Colonic mucosa (tissue), 4 donors: Measurements from ENCODE around the gene ZNF23. TPM values are rescaled to one million over a fixed set of nuclear protein-coding genes. Genes with fewer than 3 reads are reported as not detected.
"Not testable (repeated sequence)": the region's sequence is repeated elsewhere in the genome, so short reads cannot be mapped to it uniquely, and the experiment has no call there.

Experiments
- DNase-seq: peaks from one replicate; pipeline ENCODE4 v3.0.0-alpha.2; 2020
- H3K27ac ChIP-seq: fragments of 200-600 bp; one replicate; pipeline ENCODE4 v1.8.0; 2021
- H3K27me3 ChIP-seq: fragments of 200-600 bp; one replicate; pipeline ENCODE4 v1.8.0; 2021
- H3K36me3 ChIP-seq: fragments of 200-600 bp; one replicate; pipeline ENCODE4 v1.8.0; 2021
- H3K4me1 ChIP-seq: fragments of 200-600 bp; one replicate; pipeline ENCODE4 v1.8.0; 2021; ENCODE audit warnings: mild to moderate bottlenecking
- H3K4me3 ChIP-seq: fragments of 200-600 bp; one replicate; pipeline ENCODE4 v1.8.0; 2021
- H3K9ac ChIP-seq, 2 donors: one replicate each; pipeline ENCODE4 v1.7.0; 2013; ENCODE audit warnings: control low read depth in 2 of 2, low read depth in 2 of 2, low read length in 2 of 2
- H3K9me3 ChIP-seq: fragments of 200-600 bp; one replicate; pipeline ENCODE4 v1.8.0; 2021
- CTCF ChIP-seq: fragments of 200-600 bp; IDR thresholded peaks from one replicate; pipeline ENCODE4 v1.8.0; 2022; ENCODE audit warnings: antibody characterized with exemption, mild to moderate bottlenecking
- intact Hi-C: fragments of 100-400 bp; cut with DNase I; formaldehyde crosslinking; loops from one replicate; pipeline ENCODE4 v1.14.1; 2022
- total RNA-seq, 2 donors: library from RNA; stranded (reverse); fragmentation: NEBNext Ultra II Directional in 1 of 2; extraction: Animal tissue kit (Norgen Biotek cat#: 25700) in 1 of 2; gene quantifications; one replicate each; pipeline ENCODE4 v1.2.1, GENCODE V29; 2021
- donor health status: healthy.
- donor health status: DM: no; HTN: no; CAD: no.
- donor health status: DM: no; HTN: no; CAD: no.

Gene ZNF23
- total RNA-seq, result 1 to 10 TPM; 5.8 to 6.4 TPM

- intact Hi-C loops, result loop anchor here (2.0 kb wide), 1 partner anchor 23 kb away; no protein-coding TSS in a partner anchor
- DNase-seq, result peak; percentile 86
- Histone ChIP-seq H3K4me1 (peaks cover 7% of the 10 kb centered on the region), H3K27ac (peak within 1 kb of the TSS; percentile 42), H3K36me3 (no peaks in the 10 kb centered on the region), H3K9me3 (no peaks in the 10 kb centered on the region), H3K9ac (peak within 1 kb of the TSS; percentile 86 to 96), H3K27me3 (no peaks in the 10 kb centered on the region), H3K4me3 (peak within 1 kb of the TSS; percentile 92)
- no peak for TF ChIP-seq CTCF
These were observed at the start of gene ZNF23 for GRCh38 chr16:71461686-71462648. ZNF23 (minus strand) TSS chr16:71462247; CDS start chr16:71456796, 5,451 bp downstream.

GRCh38 chr16:71507061-71507460, 45.0 kb upstream of the ZNF23 start:
- no peak for DNase-seq
- no peak for TF ChIP-seq CTCF
- no peak overlapping the region for H3K9ac ChIP-seq
- no peaks in the 10 kb centered on the region for H3K4me1 ChIP-seq
- no peaks in the 10 kb centered on the region for H3K36me3 ChIP-seq
- H3K4me3 ChIP-seq, result no peak overlapping the region
- intact Hi-C loops, result no loop called here
- no peaks in the 10 kb centered on the region for H3K27me3 ChIP-seq
- H3K9me3 ChIP-seq, result no peaks in the 10 kb centered on the region
- H3K27ac ChIP-seq, result no peak overlapping the region

GRCh38 chr16:71504901-71505300, 42.9 kb upstream of the ZNF23 start:
- Histone ChIP-seq H3K36me3 (no peaks in the 10 kb centered on the region), H3K27ac (no peak overlapping the region), H3K4me3 (no peak overlapping the region), H3K4me1 (no peaks in the 10 kb centered on the region), H3K27me3 (no peaks in the 10 kb centered on the region), H3K9me3 (no peaks in the 10 kb centered on the region), H3K9ac (no peak overlapping the region)
- intact Hi-C loops, result no loop called here
- no peak for DNase-seq
- no peak for TF ChIP-seq CTCF

GRCh38 chr16:71504051-71504450, 42.0 kb upstream of the ZNF23 start:
- H3K4me3 ChIP-seq, DNase-seq, intact Hi-C loops, H3K27me3 ChIP-seq, H3K9me3 ChIP-seq, H3K36me3 ChIP-seq, H3K9ac ChIP-seq, H3K27ac ChIP-seq, H3K4me1 ChIP-seq: not testable (repeated sequence)

GRCh38 chr16:71501547-71501946, 39.5 kb upstream of the ZNF23 start:
- TF ChIP-seq CTCF, result no peak
- H3K4me1 ChIP-seq, result no peaks in the 10 kb centered on the region
- no peaks in the 10 kb centered on the region for H3K27me3 ChIP-seq
- no peaks in the 10 kb centered on the region for H3K9me3 ChIP-seq
- no peak overlapping the region for H3K27ac ChIP-seq
- H3K36me3 ChIP-seq, result no peaks in the 10 kb centered on the region
- intact Hi-C loops, result no loop called here
- no peak for DNase-seq
- H3K9ac ChIP-seq, result no peak overlapping the region
- no peak overlapping the region for H3K4me3 ChIP-seq

- no peaks in the 10 kb centered on the region for H3K9me3 ChIP-seq
- DNase-seq, result no peak
- H3K36me3 ChIP-seq, result no peaks in the 10 kb centered on the region
- no peak overlapping the region for H3K27ac ChIP-seq
- no peaks in the 10 kb centered on the region for H3K27me3 ChIP-seq
- no peak overlapping the region for H3K4me3 ChIP-seq
- intact Hi-C loops, result no loop called here
- no peak overlapping the region for H3K9ac ChIP-seq
- H3K4me1 ChIP-seq, result no peaks in the 10 kb centered on the region
- no peak for TF ChIP-seq CTCF
These were observed 38.9 kb upstream of the ZNF23 start for GRCh38 chr16:71500964-71501363.
